SU-DHL-6 (cell line): ENCODE results near the gene EME1.

ENCODE experiments used
- CTCF ChIP-seq: fragments of 200-600 bp; sonication (generic); IDR thresholded peaks from one replicate; pipeline ENCODE4 v1.5.1; 2017; ENCODE audit warnings: antibody characterized with exemption, mild to moderate bottlenecking, low read length, moderate library complexity; ENCODE audit not compliant: insufficient read depth, poor library complexity, severe bottlenecking
- EZH2phosphoT487 ChIP-seq: fragments of 200-600 bp; sonication (generic), shearing (Covaris generic); conservative IDR thresholded peaks from 2 replicates; pipeline ENCODE4 v1.6.1; 2018; ENCODE audit warnings: mild to moderate bottlenecking, antibody characterized with exemption, low read length, moderate library complexity, mixed read lengths

- no peak for TF ChIP-seq CTCF
- TF ChIP-seq EZH2phosphoT487 = no peak
These were observed 19.6 kb downstream of the EME1 start for GRCh38 chr17:50392621-50393020.
